Fibroblast of lung (primary cell): Measurements from ENCODE around the gene ATG2A.

Experiments
- EZH2 ChIP-seq: IDR thresholded peaks from 2 replicates; pipeline ENCODE4 v1.5.1; 2012; ENCODE audit warnings: low read length, control low read depth, mild to moderate bottlenecking; ENCODE audit errors: missing control alignments
- TF ChIP-seq, protein P1 (sequence below), 2 donors: IDR thresholded peaks in 1 of 2; conservative IDR thresholded peaks in 1 of 2; 1 replicate in 1 of 2; 2 replicates in 1 of 2; pipeline ENCODE4 v1.5.1; 2011 to 2012; ENCODE audit warnings: low read length in 2 of 2, control low read depth in 1 of 2, inconsistent platforms in 1 of 2, low read depth in 1 of 2, mild to moderate bottlenecking in 1 of 2

DNA sequence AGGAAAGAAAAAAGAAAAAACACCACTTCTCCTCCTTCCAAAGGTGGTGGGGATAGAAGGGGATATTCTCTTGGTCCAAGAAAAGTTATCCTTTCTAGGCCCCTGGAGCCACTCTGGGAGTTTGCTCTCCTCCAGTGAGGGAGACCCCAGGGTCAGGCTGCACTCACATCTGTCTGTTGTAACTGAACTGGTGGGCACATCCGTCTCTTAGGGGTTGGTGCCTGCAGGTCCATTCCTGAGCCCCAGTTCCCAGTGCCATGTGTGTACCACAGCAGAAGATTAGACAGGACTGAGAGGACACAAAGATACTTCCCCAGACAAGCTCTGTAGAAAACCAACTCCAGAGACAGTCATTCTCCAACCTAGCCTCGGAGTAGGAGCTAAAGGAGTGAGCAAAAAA is 3.1 kb upstream of the ATG2A start:
- TF ChIP-seq, protein P1, sequence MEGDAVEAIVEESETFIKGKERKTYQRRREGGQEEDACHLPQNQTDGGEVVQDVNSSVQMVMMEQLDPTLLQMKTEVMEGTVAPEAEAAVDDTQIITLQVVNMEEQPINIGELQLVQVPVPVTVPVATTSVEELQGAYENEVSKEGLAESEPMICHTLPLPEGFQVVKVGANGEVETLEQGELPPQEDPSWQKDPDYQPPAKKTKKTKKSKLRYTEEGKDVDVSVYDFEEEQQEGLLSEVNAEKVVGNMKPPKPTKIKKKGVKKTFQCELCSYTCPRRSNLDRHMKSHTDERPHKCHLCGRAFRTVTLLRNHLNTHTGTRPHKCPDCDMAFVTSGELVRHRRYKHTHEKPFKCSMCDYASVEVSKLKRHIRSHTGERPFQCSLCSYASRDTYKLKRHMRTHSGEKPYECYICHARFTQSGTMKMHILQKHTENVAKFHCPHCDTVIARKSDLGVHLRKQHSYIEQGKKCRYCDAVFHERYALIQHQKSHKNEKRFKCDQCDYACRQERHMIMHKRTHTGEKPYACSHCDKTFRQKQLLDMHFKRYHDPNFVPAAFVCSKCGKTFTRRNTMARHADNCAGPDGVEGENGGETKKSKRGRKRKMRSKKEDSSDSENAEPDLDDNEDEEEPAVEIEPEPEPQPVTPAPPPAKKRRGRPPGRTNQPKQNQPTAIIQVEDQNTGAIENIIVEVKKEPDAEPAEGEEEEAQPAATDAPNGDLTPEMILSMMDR (conservative IDR thresholded peaks at IDR 0.05 in 1 of 2, IDR thresholded peaks at IDR 0.05 in 1 of 2; ENCODE audit: low read depth in 1 of 2, low read length in 2 of 2): no peak
- no peak for TF ChIP-seq EZH2
